ENCODE measurements around the gene LCN9.

The LCN9 gene

GRCh38 chr9:135649508-135649907 is 13.6 kb upstream of the LCN9 start:
- no peak for DNase-seq (ENCODE audit: low read depth)
- no peaks in the 10 kb centered on the region for H3K36me3 ChIP-seq (ENCODE audit: control insufficient read depth, insufficient read depth, low read length, severe bottlenecking)
- no peaks in the 10 kb centered on the region for H3K27me3 ChIP-seq (replicated peaks; ENCODE audit: control insufficient read depth, insufficient read depth, low read length)
- H3K9ac ChIP-seq (ENCODE audit: low read length), result no peak overlapping the region
- H3K9me3 ChIP-seq (ENCODE audit: control insufficient read depth, low read length), result peaks cover 55% of the 10 kb centered on the region
- H3K4me3 ChIP-seq (ENCODE audit: low read length), result no peak overlapping the region
- no peaks in the 10 kb centered on the region for H3K4me1 ChIP-seq (ENCODE audit: control insufficient read depth, insufficient read depth, low read length)

GRCh38 chr9:135650408-135650807 is 12.7 kb upstream of the LCN9 start:
- Histone ChIP-seq H3K36me3 (ENCODE audit: control insufficient read depth, insufficient read depth, low read length, severe bottlenecking) (no peaks in the 10 kb centered on the region), H3K4me3 (ENCODE audit: low read length) (no peak overlapping the region), H3K27me3 (replicated peaks; ENCODE audit: control insufficient read depth, insufficient read depth, low read length) (no peaks in the 10 kb centered on the region), H3K9ac (ENCODE audit: low read length) (no peak overlapping the region), H3K9me3 (ENCODE audit: control insufficient read depth, low read length) (peaks cover 46% of the 10 kb centered on the region), H3K4me1 (ENCODE audit: control insufficient read depth, insufficient read depth, low read length) (no peaks in the 10 kb centered on the region)
- no peak for DNase-seq (ENCODE audit: low read depth)

GRCh38 chr9:135655317-135655716 is 7.8 kb upstream of the LCN9 start:
- Histone ChIP-seq H3K9me3 (ENCODE audit: control insufficient read depth, low read length) (no peaks in the 10 kb centered on the region), H3K4me1 (ENCODE audit: control insufficient read depth, insufficient read depth, low read length) (no peaks in the 10 kb centered on the region), H3K27me3 (replicated peaks; ENCODE audit: control insufficient read depth, insufficient read depth, low read length) (peaks cover 4% of the 10 kb centered on the region), H3K4me3 (ENCODE audit: low read length) (no peak overlapping the region), H3K9ac (ENCODE audit: low read length) (no peak overlapping the region), H3K36me3 (ENCODE audit: control insufficient read depth, insufficient read depth, low read length, severe bottlenecking) (no peaks in the 10 kb centered on the region)
- no peak for DNase-seq (ENCODE audit: low read depth)

GRCh38 chr9:135657416-135657815 is 5.7 kb upstream of the LCN9 start:
- H3K9ac ChIP-seq (ENCODE audit: low read length), result no peak overlapping the region
- peaks cover 4% of the 10 kb centered on the region for H3K27me3 ChIP-seq (replicated peaks; ENCODE audit: control insufficient read depth, insufficient read depth, low read length)
- DNase-seq (ENCODE audit: low read depth), result no peak
- H3K9me3 ChIP-seq (ENCODE audit: control insufficient read depth, low read length), result no peaks in the 10 kb centered on the region
- no peak overlapping the region for H3K4me3 ChIP-seq (ENCODE audit: low read length)
- no peaks in the 10 kb centered on the region for H3K36me3 ChIP-seq (ENCODE audit: control insufficient read depth, insufficient read depth, low read length, severe bottlenecking)
- no peaks in the 10 kb centered on the region for H3K4me1 ChIP-seq (ENCODE audit: control insufficient read depth, insufficient read depth, low read length)

GRCh38 chr9:135659252-135659651 is 3.9 kb upstream of the LCN9 start:
- peaks cover 3% of the 10 kb centered on the region for H3K4me1 ChIP-seq (ENCODE audit: control insufficient read depth, insufficient read depth, low read length)
- H3K9ac ChIP-seq (ENCODE audit: low read length), result no peak overlapping the region
- H3K9me3 ChIP-seq (ENCODE audit: control insufficient read depth, low read length), result no peaks in the 10 kb centered on the region
- peaks cover 8% of the 10 kb centered on the region for H3K27me3 ChIP-seq (replicated peaks; ENCODE audit: control insufficient read depth, insufficient read depth, low read length)
- no peak for DNase-seq (ENCODE audit: low read depth)
- no peak overlapping the region for H3K4me3 ChIP-seq (ENCODE audit: low read length)
- H3K36me3 ChIP-seq (ENCODE audit: control insufficient read depth, insufficient read depth, low read length, severe bottlenecking), result no peaks in the 10 kb centered on the region

- peaks cover 8% of the 10 kb centered on the region for H3K27me3 ChIP-seq (replicated peaks; ENCODE audit: control insufficient read depth, insufficient read depth, low read length)
- DNase-seq (ENCODE audit: low read depth), result no peak
- H3K4me3 ChIP-seq (ENCODE audit: low read length), result no peak overlapping the region
- no peaks in the 10 kb centered on the region for H3K36me3 ChIP-seq (ENCODE audit: control insufficient read depth, insufficient read depth, low read length, severe bottlenecking)
- no peaks in the 10 kb centered on the region for H3K9me3 ChIP-seq (ENCODE audit: control insufficient read depth, low read length)
- H3K9ac ChIP-seq (ENCODE audit: low read length), result no peak overlapping the region
- H3K4me1 ChIP-seq (ENCODE audit: control insufficient read depth, insufficient read depth, low read length), result peaks cover 3% of the 10 kb centered on the region
These were observed 2.7 kb upstream of the LCN9 start for GRCh38 chr9:135660407-135660806.

GRCh38 chr9:135661816-135662560 is 1.1 kb upstream of the LCN9 start:
- Histone ChIP-seq H3K36me3 (ENCODE audit: control insufficient read depth, insufficient read depth, low read length, severe bottlenecking) (no peaks in the 10 kb centered on the region), H3K4me1 (ENCODE audit: control insufficient read depth, insufficient read depth, low read length) (peaks cover 3% of the 10 kb centered on the region), H3K9ac (ENCODE audit: low read length) (no peak overlapping the region), H3K9me3 (ENCODE audit: control insufficient read depth, low read length) (no peaks in the 10 kb centered on the region), H3K4me3 (ENCODE audit: low read length) (no peak overlapping the region), H3K27me3 (replicated peaks; ENCODE audit: control insufficient read depth, insufficient read depth, low read length) (peaks cover 8% of the 10 kb centered on the region)
- peak; percentile 7 for DNase-seq (ENCODE audit: low read depth)

GRCh38 chr9:135663451-135663770 is 302 bp downstream of the LCN9 start:
- H3K9ac ChIP-seq (ENCODE audit: low read length), result no peak overlapping the region
- DNase-seq (ENCODE audit: low read depth), result no peak
- no peaks in the 10 kb centered on the region for H3K9me3 ChIP-seq (ENCODE audit: control insufficient read depth, low read length)
- no peaks in the 10 kb centered on the region for H3K36me3 ChIP-seq (ENCODE audit: control insufficient read depth, insufficient read depth, low read length, severe bottlenecking)
- H3K27me3 ChIP-seq (replicated peaks; ENCODE audit: control insufficient read depth, insufficient read depth, low read length), result peaks cover 4% of the 10 kb centered on the region
- H3K4me1 ChIP-seq (ENCODE audit: control insufficient read depth, insufficient read depth, low read length), result peaks cover 3% of the 10 kb centered on the region
- no peak overlapping the region for H3K4me3 ChIP-seq (ENCODE audit: low read length)

GRCh38 chr9:135663857-135664256 is 748 bp downstream of the LCN9 start:
- peaks cover under 1% of the 10 kb centered on the region for H3K9me3 ChIP-seq (ENCODE audit: control insufficient read depth, low read length)
- H3K4me3 ChIP-seq (ENCODE audit: low read length), result no peak overlapping the region
- no peaks in the 10 kb centered on the region for H3K36me3 ChIP-seq (ENCODE audit: control insufficient read depth, insufficient read depth, low read length, severe bottlenecking)
- peaks cover 3% of the 10 kb centered on the region for H3K4me1 ChIP-seq (ENCODE audit: control insufficient read depth, insufficient read depth, low read length)
- DNase-seq (ENCODE audit: low read depth), result no peak
- no peak overlapping the region for H3K9ac ChIP-seq (ENCODE audit: low read length)
- peaks cover 4% of the 10 kb centered on the region for H3K27me3 ChIP-seq (replicated peaks; ENCODE audit: control insufficient read depth, insufficient read depth, low read length)

- Histone ChIP-seq H3K4me3 (ENCODE audit: low read length) (no peak overlapping the region), H3K27me3 (replicated peaks; ENCODE audit: control insufficient read depth, insufficient read depth, low read length) (peaks cover 4% of the 10 kb centered on the region), H3K9me3 (ENCODE audit: control insufficient read depth, low read length) (peaks cover 5% of the 10 kb centered on the region), H3K36me3 (ENCODE audit: control insufficient read depth, insufficient read depth, low read length, severe bottlenecking) (no peaks in the 10 kb centered on the region), H3K4me1 (ENCODE audit: control insufficient read depth, insufficient read depth, low read length) (peaks cover 3% of the 10 kb centered on the region), H3K9ac (ENCODE audit: low read length) (no peak overlapping the region)
- no peak for DNase-seq (ENCODE audit: low read depth)
These were observed 1.2 kb downstream of the LCN9 start for GRCh38 chr9:135664266-135664665.

GRCh38 chr9:135664801-135665794 is 2.0 kb downstream of the LCN9 start:
- Histone ChIP-seq H3K27me3 (replicated peaks; ENCODE audit: control insufficient read depth, insufficient read depth, low read length) (peaks cover 4% of the 10 kb centered on the region), H3K4me1 (ENCODE audit: control insufficient read depth, insufficient read depth, low read length) (peaks cover 3% of the 10 kb centered on the region), H3K9ac (ENCODE audit: low read length) (no peak overlapping the region), H3K9me3 (ENCODE audit: control insufficient read depth, low read length) (peaks cover 7% of the 10 kb centered on the region), H3K4me3 (ENCODE audit: low read length) (no peak overlapping the region), H3K36me3 (ENCODE audit: control insufficient read depth, insufficient read depth, low read length, severe bottlenecking) (no peaks in the 10 kb centered on the region)
- DNase-seq (ENCODE audit: low read depth), result no peak
